Uterus (tissue), 2 donors: Measurements from ENCODE around the gene CLIP3.

Experiments used
- POLR2A ChIP-seq, 2 donors: fragments of 450-650 bp; IDR thresholded peaks; one replicate each; pipeline ENCODE4 v1.6.1; 2016; ENCODE audit warnings: antibody characterized with exemption in 2 of 2, mild to moderate bottlenecking in 1 of 2, moderate library complexity in 1 of 2
- TF ChIP-seq, protein P1 (sequence below), 4 experiments: fragments of 200-600 bp in 2 of 4; fragments of 450-650 bp in 2 of 4; sonication (generic) in 2 of 4; IDR thresholded peaks; one replicate each; pipeline ENCODE4 v1.5.1; 2016 to 2019; ENCODE audit warnings: antibody characterized with exemption in 4 of 4, mild to moderate bottlenecking in 2 of 4, moderate library complexity in 1 of 4

DNA sequence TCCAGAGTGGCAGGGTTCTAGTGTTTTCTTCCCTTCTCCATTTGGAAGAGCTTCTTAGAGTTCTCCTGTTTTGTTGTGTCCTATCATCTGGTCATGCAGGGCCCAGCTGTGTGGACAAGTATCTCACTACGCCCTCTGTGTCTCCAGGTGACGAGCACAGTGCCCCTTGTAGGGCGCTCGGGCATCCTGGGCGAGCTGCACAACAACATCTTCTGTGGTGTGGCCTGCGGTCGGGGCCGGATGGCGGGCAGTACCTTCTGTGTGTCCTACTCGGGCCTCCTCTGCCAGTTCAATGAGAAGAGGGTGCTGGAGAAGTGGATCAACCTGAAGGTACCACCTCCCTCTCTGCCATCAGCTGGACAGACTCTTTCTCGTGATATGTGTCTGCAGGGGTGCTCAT lies 35.0 kb upstream of the CLIP3 start:
- TF ChIP-seq, protein P1, sequence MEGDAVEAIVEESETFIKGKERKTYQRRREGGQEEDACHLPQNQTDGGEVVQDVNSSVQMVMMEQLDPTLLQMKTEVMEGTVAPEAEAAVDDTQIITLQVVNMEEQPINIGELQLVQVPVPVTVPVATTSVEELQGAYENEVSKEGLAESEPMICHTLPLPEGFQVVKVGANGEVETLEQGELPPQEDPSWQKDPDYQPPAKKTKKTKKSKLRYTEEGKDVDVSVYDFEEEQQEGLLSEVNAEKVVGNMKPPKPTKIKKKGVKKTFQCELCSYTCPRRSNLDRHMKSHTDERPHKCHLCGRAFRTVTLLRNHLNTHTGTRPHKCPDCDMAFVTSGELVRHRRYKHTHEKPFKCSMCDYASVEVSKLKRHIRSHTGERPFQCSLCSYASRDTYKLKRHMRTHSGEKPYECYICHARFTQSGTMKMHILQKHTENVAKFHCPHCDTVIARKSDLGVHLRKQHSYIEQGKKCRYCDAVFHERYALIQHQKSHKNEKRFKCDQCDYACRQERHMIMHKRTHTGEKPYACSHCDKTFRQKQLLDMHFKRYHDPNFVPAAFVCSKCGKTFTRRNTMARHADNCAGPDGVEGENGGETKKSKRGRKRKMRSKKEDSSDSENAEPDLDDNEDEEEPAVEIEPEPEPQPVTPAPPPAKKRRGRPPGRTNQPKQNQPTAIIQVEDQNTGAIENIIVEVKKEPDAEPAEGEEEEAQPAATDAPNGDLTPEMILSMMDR (IDR thresholded peaks at IDR 0.05) = no peak
- no peak for TF ChIP-seq POLR2A (IDR thresholded peaks at IDR 0.05)
